ENCODE data around the gene CNTD1.
"Not testable (repeated sequence)": the region's sequence is repeated elsewhere in the genome, so short reads cannot be mapped to it uniquely, and the experiment has no call there.

CNTD1 gene

DNA sequence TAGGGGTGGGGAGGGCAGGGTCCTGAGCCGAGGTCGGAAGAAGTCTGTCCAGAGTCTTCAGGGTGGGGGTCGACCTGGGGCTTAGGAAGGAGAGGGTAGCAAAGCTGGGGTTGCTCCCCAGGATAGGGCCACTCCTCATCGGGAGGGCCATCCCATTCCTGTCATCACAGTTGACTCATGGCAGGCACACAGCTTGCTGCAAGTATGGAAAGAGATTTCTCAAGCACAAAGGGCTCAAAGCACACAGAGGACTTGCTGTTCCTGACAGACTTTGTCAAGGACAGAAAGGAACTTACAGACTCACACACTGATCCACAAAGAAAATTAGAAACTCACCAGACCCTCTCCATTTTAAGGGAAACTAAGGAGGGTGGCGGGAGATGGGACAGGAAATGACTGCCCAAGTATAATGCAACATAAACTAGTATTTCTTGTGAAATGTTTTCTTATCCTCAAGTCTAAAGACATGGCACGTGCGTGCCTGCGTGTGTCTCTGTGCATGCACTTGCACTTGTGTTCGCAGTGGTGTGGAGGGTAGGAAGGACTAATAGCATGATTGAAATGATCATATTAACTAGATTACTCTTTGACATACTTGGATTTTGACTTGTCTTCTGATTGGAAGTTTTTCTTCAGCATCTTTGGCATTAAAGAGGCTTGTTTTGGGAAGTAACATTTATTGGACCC lies 48.1 kb downstream of the CNTD1 start:
- no peak for DNase-seq

GRCh38 chr17:42848093-42848492 lies 49.4 kb downstream of the CNTD1 start:
- DNase-seq = no peak

GRCh38 chr17:42849031-42849430 lies 50.4 kb downstream of the CNTD1 start:
- no peak for DNase-seq

GRCh38 chr17:42849451-42850181 lies 51.0 kb downstream of the CNTD1 start:
- no peak for DNase-seq

DNA sequence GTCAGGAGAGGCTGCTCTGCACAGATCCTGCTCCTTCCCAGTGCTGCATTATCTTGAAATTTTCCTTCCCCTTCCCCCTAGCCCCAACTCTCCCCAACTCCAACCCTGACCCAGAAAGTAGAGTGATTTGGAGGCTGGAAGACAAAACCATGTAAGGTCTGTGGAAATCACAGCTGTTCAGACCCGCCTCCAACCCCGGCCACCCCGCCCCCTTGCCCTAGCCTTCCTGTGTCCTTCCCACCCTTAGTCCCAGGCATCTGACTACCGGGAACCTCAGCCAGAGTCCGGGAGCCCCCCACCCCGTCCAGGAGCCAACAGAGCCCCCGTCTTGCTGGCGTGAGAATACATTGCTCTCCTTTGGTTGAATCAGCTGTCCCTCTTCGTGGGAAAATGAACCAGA lies 52.3 kb downstream of the CNTD1 start, which contains the start of gene AOC3:
Gene AOC3, plus strand, starts transcription at position 246 of the 400 bp plus-strand sequence. Its CDS starts 145 bp downstream, at position 391.
- DNase-seq = no peak

DNA sequence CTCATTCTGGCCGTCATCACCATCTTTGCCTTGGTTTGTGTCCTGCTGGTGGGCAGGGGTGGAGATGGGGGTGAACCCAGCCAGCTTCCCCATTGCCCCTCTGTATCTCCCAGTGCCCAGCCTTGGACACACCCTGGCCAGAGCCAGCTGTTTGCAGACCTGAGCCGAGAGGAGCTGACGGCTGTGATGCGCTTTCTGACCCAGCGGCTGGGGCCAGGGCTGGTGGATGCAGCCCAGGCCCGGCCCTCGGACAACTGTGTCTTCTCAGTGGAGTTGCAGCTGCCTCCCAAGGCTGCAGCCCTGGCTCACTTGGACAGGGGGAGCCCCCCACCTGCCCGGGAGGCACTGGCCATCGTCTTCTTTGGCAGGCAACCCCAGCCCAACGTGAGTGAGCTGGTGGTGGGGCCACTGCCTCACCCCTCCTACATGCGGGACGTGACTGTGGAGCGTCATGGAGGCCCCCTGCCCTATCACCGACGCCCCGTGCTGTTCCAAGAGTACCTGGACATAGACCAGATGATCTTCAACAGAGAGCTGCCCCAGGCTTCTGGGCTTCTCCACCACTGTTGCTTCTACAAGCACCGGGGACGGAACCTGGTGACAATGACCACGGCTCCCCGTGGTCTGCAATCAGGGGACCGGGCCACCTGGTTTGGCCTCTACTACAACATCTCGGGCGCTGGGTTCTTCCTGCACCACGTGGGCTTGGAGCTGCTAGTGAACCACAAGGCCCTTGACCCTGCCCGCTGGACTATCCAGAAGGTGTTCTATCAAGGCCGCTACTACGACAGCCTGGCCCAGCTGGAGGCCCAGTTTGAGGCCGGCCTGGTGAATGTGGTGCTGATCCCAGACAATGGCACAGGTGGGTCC lies 52.9 kb downstream of the CNTD1 start:
- DNase-seq = not testable (repeated sequence)

GRCh38 chr17:42852351-42852750 lies 53.7 kb downstream of the CNTD1 start:
- no peak for DNase-seq

DNA sequence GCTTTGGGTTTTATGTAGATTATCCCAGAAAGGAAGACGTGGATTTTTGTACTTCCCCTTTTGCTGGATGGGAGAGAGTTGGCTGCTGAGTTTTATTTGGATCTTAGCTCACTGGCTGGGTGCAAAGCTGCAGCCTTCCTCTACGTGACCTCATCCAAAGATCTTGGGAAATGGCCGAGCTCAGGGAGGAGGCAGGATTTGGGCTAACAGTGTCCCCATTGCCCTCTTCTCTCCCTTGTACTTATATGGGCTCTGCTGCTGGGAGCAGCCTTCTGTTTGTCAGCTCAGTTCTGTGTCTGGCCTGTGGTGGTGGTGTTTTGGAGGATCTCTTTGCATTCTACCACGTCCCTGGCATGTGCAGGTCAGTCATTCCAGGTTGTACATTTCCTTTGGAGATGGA lies 54.3 kb downstream of the CNTD1 start:
- no peak for DNase-seq

GRCh38 chr17:42853597-42853967 lies 54.9 kb downstream of the CNTD1 start:
- DNase-seq = no peak

DNA sequence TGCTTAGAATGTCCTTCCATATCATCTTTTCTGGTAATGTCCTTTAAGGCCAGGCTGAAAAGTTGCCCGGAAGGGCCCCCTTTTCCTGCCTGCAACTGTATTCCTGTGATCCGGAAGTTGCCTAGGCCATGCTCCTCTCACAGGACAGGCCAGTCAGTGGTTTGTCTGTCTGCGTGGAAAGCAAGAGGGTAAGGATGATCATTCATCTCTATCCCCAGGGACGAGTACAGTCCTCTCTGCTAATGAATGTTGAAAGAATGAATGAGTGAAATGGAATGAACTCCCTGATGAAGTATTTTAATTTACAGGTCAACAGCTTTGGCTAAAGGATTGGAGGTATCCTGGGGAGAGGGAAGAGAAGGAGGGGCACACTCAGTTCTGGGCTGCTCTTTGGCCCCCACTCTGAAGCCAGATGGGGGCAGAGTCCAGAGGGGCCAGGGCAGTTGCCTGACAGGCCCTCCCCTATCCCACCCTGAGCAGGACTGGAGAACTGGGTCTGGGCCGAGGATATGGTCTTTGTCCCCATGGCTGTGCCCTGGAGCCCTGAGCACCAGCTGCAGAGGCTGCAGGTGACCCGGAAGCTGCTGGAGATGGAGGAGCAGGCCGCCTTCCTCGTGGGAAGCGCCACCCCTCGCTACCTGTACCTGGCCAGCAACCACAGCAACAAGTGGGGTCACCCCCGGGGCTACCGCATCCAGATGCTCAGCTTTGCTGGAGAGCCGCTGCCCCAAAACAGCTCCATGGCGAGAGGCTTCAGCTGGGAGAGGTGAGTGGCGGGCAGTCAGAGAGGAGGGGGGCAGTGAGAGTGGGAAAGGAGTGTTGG lies 55.5 kb downstream of the CNTD1 start:
- no peak for DNase-seq

GRCh38 chr17:42855048-42855596 lies 56.5 kb downstream of the CNTD1 start:
- no peak for DNase-seq

DNA sequence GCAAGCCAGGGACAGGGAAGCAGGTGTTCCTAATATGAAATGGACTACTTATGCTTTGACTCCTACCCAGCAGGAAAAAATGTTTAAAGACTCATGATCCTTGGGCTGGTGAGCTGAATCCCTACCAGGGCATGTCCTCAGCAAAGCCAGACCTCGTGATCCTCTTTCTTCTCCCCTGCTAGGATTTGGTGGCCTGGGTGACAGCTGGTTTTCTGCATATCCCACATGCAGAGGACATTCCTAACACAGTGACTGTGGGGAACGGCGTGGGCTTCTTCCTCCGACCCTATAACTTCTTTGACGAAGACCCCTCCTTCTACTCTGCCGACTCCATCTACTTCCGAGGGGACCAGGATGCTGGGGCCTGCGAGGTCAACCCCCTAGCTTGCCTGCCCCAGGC lies 57.4 kb downstream of the CNTD1 start:
- not testable (repeated sequence) for DNase-seq

DNA sequence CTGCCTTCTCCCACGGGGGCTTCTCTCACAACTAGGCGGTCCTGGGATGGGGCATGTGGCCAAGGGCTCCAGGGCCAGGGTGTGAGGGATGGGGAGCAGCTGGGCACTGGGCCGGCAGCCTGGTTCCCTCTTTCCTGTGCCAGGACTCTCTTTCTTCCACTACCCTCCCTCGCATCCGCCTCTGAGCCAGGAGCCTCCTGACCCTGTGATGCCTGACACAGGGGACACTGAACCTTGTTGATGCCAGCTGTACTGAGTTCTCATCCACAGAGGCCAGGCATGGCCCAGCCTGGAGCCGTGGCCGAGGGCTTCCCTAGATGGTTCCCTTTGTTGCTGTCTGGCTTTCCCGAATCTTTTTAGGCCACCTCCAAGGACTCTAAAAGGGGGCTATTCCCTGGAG lies 57.9 kb downstream of the CNTD1 start:
- DNase-seq = not testable (repeated sequence)

DNA sequence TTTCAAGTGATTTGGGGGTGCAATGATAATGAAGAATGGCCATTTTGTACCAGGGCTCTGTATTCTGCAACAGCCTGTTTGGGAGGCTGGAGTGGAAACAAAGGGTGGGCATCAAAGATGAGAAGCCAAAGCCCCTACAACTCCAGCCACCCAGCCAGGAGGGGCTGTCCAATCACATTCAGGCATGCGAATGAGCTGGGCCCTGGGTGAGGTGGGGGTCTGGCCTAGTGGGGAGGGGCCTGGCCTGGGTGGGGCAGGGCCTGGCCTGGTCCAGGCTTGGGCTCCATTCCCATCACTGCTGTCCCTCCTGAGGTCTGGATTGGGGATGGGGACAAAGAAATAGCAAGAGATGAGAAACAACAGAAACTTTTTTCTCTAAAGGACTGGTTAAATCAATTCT lies 58.7 kb downstream of the CNTD1 start:
- DNase-seq = no peak
